Raji (cell line): ENCODE results near the gene YDJC.
A peak's percentile ranks its signal among the peaks of the same experiment; 100 is the strongest.

ENCODE experiments used
- POLR2A ChIP-seq: IDR thresholded peaks from 2 replicates; pipeline ENCODE4 v1.6.1; 2011; ENCODE audit warnings: low read depth, low read length, control low read depth; ENCODE audit not compliant: insufficient read depth

YDJC gene

DNA sequence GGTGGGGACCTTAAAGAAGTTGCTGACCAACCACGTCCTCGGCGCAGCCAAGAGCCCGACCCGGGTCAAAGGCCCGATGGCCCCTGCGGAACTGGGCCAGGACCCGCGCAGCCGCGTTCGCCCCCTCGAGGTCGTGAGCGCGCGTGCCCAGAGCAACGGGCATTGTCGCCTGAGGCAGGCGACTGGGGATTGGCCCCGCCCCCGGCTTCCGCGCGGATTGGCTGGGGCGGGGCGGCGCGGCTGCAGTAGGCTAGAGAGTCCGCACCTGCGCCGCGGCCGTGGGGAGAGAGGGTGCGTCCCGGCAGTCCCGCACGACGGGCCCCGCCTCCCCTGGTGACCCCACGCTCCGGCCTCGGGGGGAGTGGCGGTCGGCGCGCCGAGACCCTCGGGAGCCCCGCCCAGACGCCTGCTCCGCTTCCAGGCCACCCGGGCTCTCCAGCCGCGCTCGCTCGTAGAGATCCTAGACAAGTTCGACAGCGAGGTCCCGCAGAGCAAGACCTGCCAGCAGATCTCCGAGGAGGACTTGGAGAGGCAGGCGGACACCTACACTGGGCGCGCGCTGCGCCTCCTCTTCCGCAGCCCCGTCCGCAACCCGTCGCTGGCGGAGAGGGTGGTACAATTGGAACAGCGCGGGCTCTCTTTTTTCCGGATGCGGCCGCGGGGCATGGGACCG lies 27.7 kb upstream of the YDJC start:
- TF ChIP-seq POLR2A = peak; percentile 49; the same call in 1 of the 2 replicates

DNA sequence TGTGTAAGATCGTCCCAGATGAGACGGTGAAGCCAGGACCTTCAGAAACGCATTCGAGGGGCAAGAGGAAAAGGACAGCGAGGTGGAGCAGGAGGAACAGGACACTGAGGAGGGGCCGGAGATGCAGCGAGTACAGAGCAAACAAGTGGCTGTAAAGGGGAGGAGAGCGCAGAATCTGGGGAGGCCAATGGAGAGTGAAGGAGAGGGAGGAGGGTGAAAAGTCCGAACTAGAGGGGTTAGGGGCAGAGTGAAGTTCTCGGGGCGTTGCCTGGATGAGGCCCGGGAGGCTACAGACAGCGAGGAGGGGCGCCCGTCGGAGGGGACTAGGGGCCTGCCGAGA lies 27.2 kb upstream of the YDJC start:
- TF ChIP-seq POLR2A = no peak

GRCh38 chr22:21652547-21653545 lies 23.0 kb upstream of the YDJC start:
- TF ChIP-seq POLR2A = no peak

DNA sequence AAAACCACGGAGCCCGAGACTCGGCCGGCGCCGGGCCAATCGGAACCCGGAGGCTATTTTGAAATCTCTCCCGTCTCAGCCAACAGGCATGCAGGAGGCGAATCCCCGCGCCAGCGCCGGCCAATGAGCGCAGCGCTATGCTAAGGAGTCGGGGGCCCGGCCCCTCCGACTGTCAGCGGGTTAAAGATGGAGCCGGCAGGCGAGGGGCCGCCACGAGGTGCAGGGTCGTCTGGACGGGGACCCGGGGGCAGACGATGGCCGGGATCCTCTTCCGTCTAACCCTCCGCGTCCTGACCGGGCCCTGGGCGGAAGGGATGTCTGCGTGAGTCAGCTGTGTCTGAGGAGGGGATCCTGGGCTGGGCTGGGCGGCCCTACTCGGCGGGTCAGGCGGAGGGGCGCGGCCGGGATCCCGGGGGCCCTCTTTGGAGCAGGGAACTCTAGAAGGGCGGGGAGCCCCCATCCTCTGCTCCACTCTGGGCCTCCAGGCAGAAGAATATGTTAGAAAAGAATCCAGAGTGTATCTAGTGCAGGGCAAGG lies 22.3 kb upstream of the YDJC start:
- TF ChIP-seq POLR2A = peak; percentile 58

GRCh38 chr22:21651521-21652009 lies 21.7 kb upstream of the YDJC start:
- TF ChIP-seq POLR2A = no peak

- TF ChIP-seq POLR2A = no peak; the same call in 1 of the 2 replicates
These were observed 21.1 kb upstream of the YDJC start for GRCh38 chr22:21650823-21651520.

- no peak for TF ChIP-seq POLR2A
These were observed 20.5 kb upstream of the YDJC start for GRCh38 chr22:21650280-21650679.

DNA sequence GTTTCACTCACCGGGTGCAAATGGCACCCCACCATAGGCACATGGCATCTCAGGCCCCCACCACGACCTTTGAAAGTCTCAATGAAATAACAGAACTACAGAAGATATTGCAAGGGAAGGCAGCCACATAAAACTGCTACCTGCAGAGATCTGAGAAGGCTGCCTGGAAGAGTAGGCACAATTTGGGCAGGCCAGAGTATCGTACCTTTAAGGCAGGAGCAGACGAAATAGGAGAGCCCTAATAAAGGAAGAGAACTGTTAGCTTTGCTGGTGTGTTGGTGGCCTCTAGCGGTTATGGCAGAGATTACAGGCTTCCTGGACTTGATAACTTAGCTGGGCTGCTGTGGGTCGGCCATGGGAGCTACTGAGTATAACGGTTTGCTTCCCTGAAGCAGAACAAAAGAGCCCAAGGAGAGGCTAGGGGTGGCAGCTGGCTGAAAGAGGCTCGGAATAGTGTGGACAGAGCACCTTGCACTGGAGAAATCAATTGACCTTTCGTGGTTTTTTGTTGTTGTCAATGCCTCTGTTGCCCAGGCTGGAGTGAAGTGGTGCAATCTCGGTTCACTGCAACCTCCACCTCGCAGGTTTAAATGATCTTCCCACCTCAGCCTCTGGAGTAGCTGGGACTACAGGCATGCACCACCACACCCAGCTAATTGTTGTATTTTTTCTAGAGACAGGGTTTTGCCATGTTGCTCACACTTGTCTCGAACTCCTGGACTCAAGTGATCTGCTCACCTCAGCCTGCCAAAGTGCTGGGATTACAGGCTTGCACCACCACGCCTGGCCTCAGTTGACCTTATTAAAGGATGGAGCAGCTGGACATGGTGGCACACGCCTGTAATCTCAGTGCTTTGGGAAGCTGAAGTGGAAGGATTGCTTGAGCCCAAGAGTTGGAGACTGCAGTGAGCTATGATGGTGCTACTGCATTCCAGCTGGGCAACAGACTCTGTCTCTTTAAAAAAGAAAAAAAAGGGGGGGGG lies 17.1 kb upstream of the YDJC start:
- no peak for TF ChIP-seq POLR2A

- no peak for TF ChIP-seq POLR2A
These were observed 13.9 kb upstream of the YDJC start for GRCh38 chr22:21643533-21644357.

DNA sequence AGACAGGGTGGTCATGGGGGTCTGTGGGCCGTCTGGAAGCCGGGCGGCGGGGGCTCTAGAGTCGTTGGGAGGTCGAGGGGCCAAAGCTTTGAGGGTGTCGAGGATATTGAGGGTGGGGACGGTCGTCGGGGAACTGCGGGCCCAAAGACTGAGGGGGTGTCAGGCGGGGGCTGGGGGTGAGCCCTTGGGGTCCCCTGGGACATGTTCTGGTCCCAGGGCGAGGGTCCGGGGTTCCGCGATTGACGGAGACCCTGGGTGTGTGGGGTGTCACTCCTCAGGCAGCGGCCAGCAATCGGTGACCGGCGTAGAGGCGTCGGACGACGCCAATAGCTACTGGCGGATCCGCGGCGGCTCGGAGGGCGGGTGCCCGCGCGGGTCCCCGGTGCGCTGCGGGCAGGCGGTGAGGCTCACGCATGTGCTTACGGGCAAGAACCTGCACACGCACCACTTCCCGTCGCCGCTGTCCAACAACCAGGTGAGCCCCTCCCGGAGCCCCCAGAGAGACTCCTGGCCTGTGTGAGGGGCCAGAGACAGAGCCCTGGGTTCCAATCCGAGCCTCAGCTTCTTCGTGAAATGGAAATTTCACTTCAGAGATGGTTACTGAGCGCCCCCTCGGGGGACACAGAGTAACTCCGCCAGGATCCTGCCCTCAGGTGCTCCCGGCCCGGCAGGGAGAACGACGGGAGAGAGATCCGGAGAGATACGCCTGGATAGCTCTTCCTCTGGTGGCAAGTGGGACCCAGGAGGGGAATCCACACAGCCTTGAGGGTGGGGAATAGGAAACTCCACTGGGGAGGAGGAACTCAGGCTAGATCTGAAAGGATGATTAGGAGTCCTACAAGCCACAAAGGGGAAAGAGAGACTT lies 13.0 kb upstream of the YDJC start:
- peak; percentile 18; the same call in 1 of the 2 replicates for TF ChIP-seq POLR2A

DNA sequence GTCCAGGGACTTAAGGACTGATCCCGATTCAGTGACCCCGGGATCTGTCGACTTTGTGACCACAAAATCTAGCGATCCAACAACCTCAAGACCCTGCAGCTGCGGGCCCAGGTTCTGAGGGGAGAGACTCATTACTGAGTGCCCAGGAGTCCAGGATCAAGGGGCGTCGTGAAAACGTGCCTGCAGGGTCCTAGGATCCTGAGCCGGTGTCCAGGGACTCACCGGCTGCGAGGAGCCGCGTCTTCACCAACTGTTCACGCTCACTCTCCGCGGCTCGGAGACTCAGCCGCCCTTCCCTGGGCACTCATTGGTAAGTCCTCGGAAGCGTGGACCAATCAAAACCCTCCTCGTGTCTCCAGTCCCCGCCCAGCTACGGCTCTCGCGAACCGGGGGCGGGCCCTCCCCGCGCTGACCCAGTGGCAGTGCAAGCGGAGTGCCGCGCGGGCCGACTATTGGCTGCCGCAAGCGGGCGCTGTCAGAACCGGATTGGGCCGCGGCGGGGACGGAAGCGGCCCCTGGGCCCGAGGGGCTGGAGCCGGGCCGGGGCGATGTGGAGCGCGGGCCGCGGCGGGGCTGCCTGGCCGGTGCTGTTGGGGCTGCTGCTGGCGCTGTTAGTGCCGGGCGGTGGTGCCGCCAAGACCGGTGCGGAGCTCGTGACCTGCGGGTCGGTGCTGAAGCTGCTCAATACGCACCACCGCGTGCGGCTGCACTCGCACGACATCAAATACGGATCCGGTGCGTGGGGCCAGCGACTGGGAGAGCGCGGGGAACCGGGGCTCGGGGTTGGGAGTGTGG lies 12.2 kb upstream of the YDJC start, which contains the start of gene SDF2L1:
Gene SDF2L1, plus strand, starts transcription at position 514 of the 795 bp plus-strand sequence. Its CDS starts 35 bp downstream, at position 549.
- peak; percentile 94 for TF ChIP-seq POLR2A
